Measurements from ENCODE around the gene PLA2R1. TPM values are rescaled to one million over a fixed set of nuclear protein-coding genes. Genes with fewer than 3 reads are reported as not detected.
A peak's percentile ranks its signal among the peaks of the same experiment; 100 is the strongest.
"Not testable (repeated sequence)": the region's sequence is repeated elsewhere in the genome, so short reads cannot be mapped to it uniquely, and the experiment has no call there.

Gene PLA2R1
- total RNA-seq, 3 donors from 2014 or later (not counting 1 experiment from before 2014, with no cell fraction given): not detected

DNA sequence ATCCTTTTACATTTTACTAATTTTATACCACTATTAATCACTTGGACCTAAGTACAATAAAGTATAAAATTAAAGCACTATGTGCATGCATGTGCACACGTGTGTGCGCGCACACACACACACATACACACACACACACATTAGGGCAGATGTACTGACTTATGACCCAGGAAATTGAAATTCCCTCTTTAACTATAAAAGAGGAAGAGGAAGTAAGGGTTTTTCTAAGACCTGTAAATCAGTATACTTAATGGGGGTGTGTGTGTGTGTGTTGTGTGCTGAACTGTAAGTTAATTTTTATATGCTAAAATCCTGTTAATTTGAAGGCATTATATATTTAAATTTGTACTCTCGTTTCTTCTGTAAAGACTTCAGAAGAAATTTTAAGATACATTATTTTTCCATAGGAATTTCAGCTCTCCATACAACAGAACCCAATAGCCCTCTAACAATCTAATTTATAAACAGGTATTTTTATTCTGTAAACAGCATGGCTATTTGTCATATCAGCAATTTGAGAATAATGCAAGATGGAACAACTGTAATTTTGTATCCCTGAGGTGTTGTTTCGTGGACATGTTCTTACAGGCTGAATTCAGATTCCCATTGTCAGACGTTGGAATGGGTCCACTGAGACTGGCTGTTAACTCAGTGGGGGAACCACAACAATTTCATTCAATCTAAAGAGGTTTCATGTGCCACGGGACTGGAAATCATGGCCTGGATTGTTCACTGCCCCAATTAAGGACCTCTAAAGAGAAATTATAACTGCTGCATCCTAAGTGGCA is 90.9 kb downstream of the PLA2R1 start:
- no peak overlapping the region for H3K4me3 ChIP-seq (ENCODE audit: low read length)
- no peaks in the 10 kb centered on the region for H3K4me1 ChIP-seq (ENCODE audit: control insufficient read depth, insufficient read depth, low read length)
- no peaks in the 10 kb centered on the region for H3K4me1 Mint-ChIP-seq
- intact Hi-C loops (cut with micrococcal nuclease): no loop called here
- H3K27me3 ChIP-seq (ENCODE audit: control insufficient read depth, insufficient read depth, low read length): no peaks in the 10 kb centered on the region
- H3K4me3 Mint-ChIP-seq: no peak overlapping the region
- H3K9me3 ChIP-seq (ENCODE audit: control insufficient read depth, insufficient read depth, low read length): no peaks in the 10 kb centered on the region
- no peaks in the 10 kb centered on the region for H3K36me3 ChIP-seq (ENCODE audit: control insufficient read depth, insufficient read depth, low read length)
- WGBS (ENCODE audit: insufficient coverage): 83% methylated on average over 6 of the region's 7 CpGs
- no peak for TF ChIP-seq CTCF (IDR thresholded peaks at IDR 0.05)
- H3K9me3 Mint-ChIP-seq: no peaks in the 10 kb centered on the region
- peaks cover 0 to 3% of the 10 kb centered on the region in 2 donors for H3K27me3 Mint-ChIP-seq (ENCODE audit: low read depth in 2 of 2)
- no peak overlapping the region for H3K27ac ChIP-seq (ENCODE audit: low read length)
- no peak overlapping the region for H3K27ac Mint-ChIP-seq
- no peaks in the 10 kb centered on the region for H3K36me3 Mint-ChIP-seq
- DNase-seq: no peak
- ATAC-seq: no peak

DNA sequence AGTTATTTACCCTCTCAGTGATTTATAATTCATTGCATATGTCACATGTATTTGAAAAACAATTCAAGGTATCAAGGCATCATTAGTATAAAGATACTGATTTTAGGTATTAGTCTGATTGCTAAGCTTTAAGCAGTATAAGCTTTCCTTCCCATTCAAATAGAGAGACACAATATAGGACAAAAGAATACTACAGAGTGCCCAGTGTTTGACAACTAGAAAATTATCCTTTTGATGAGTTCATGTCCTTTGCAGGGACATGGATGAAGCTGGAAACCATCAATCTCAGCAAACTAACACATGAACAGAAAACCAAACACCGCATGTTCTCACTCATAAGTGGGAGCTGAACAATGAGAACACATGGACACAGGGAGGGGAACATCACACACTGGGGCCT is 91.9 kb downstream of the PLA2R1 start:
- H3K27me3 Mint-ChIP-seq (ENCODE audit: low read depth in 2 of 2); H3K9me3 ChIP-seq (ENCODE audit: control insufficient read depth, insufficient read depth, low read length); H3K4me3 ChIP-seq (ENCODE audit: low read length); ATAC-seq; H3K4me1 ChIP-seq (ENCODE audit: control insufficient read depth, insufficient read depth, low read length); H3K36me3 Mint-ChIP-seq; H3K27ac ChIP-seq (ENCODE audit: low read length); H3K27me3 ChIP-seq (ENCODE audit: control insufficient read depth, insufficient read depth, low read length); H3K36me3 ChIP-seq (ENCODE audit: control insufficient read depth, insufficient read depth, low read length); DNase-seq; H3K9me3 Mint-ChIP-seq; H3K4me1 Mint-ChIP-seq; H3K4me3 Mint-ChIP-seq; intact Hi-C loops (cut with micrococcal nuclease); H3K27ac Mint-ChIP-seq: not testable (repeated sequence)
- WGBS (ENCODE audit: insufficient coverage): no CpG with 5 or more reads among the region's 1 CpG

DNA sequence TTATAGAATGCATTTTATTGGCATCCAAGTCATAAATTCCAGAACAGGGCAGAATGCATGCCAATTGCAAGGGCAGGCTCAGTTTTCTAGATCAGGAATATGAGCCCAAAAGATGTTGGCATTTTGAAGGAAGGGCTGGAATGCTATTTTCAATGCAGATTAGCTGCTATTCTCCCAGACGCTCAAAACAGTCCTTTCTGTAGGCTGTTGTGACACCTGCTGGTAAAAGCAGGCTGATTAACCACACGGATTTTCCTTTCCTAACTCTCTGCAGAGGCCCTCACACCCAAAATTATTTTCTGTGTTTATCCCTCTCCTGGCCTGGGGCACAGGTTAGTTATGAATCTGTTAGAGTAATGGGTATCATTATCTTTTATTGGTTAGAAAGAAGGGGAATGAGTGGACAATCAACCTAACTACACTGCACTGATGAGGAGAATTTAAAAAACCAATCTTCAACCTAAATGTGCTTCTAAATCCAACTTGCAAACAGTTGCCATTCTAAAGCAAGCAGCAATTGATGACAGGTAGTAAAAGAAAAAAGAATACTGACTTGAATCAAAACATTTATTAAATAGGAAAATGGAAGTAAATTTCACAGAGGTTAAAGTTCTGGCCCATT is 94.0 kb downstream of the PLA2R1 start:
- H3K4me1 Mint-ChIP-seq: no peaks in the 10 kb centered on the region

More for the DNA sequence above, 94.0 kb downstream of the PLA2R1 start:
- H3K9me3 ChIP-seq (ENCODE audit: control insufficient read depth, insufficient read depth, low read length): no peaks in the 10 kb centered on the region
- intact Hi-C loops (cut with micrococcal nuclease): no loop called here
- no peaks in the 10 kb centered on the region for H3K36me3 Mint-ChIP-seq
- WGBS (ENCODE audit: insufficient coverage): 4% methylated on average over 2 of the region's 2 CpGs
- no peak overlapping the region for H3K27ac ChIP-seq (ENCODE audit: low read length)
- no peak for TF ChIP-seq CTCF (IDR thresholded peaks at IDR 0.05)
- DNase-seq: peak in 1 of 2 donors; percentile 33
- no peaks in the 10 kb centered on the region for H3K27me3 Mint-ChIP-seq (ENCODE audit: low read depth in 2 of 2)
- ATAC-seq: peak in 1 of 3 donors; percentile 33
- H3K27me3 ChIP-seq (ENCODE audit: control insufficient read depth, insufficient read depth, low read length): no peaks in the 10 kb centered on the region
- no peaks in the 10 kb centered on the region for H3K4me1 ChIP-seq (ENCODE audit: control insufficient read depth, insufficient read depth, low read length)
- H3K4me3 Mint-ChIP-seq: no peak overlapping the region
- H3K36me3 ChIP-seq (ENCODE audit: control insufficient read depth, insufficient read depth, low read length): no peaks in the 10 kb centered on the region
- no peak overlapping the region for H3K4me3 ChIP-seq (ENCODE audit: low read length)
- H3K9me3 Mint-ChIP-seq: no peaks in the 10 kb centered on the region
- H3K27ac Mint-ChIP-seq: no peak overlapping the region
